K562 (cell line): ENCODE data around the gene HCRTR1.

Source experiments
- ELF4 ChIP-seq: fragments of 450-650 bp; formaldehyde crosslinking; IDR thresholded peaks from 2 replicates; pipeline ENCODE4 v1.4.0; 2022; ENCODE audit warnings: missing genetic modification characterization
- MXI1 ChIP-seq: IDR thresholded peaks from 2 replicates; pipeline ENCODE4 v1.6.1; 2011; ENCODE audit warnings: low read depth, mild to moderate bottlenecking, improper control_type of control experiment, low read length
- SAFB2 ChIP-seq: fragments of 200-400 bp; formaldehyde crosslinking; IDR thresholded peaks from 2 replicates; pipeline ENCODE4 v1.6.1; 2018; ENCODE audit warnings: borderline replicate concordance, low read length, low read depth, moderate library complexity; ENCODE audit not compliant: severe bottlenecking
- YBX1 ChIP-seq: fragments of 450-650 bp; IDR thresholded peaks from 2 replicates; pipeline ENCODE4 v1.7.1; 2016; ENCODE audit warnings: mild to moderate bottlenecking
- ZC3H11A ChIP-seq: IDR thresholded peaks from 2 replicates; pipeline ENCODE4 v1.6.1; 2012; ENCODE audit warnings: low read depth, low read length, improper control_type of control experiment
- TF ChIP-seq, protein P1 (sequence below): sonication (generic); IDR thresholded peaks from 2 replicates; pipeline ENCODE4 v1.6.1; 2016

DNA sequence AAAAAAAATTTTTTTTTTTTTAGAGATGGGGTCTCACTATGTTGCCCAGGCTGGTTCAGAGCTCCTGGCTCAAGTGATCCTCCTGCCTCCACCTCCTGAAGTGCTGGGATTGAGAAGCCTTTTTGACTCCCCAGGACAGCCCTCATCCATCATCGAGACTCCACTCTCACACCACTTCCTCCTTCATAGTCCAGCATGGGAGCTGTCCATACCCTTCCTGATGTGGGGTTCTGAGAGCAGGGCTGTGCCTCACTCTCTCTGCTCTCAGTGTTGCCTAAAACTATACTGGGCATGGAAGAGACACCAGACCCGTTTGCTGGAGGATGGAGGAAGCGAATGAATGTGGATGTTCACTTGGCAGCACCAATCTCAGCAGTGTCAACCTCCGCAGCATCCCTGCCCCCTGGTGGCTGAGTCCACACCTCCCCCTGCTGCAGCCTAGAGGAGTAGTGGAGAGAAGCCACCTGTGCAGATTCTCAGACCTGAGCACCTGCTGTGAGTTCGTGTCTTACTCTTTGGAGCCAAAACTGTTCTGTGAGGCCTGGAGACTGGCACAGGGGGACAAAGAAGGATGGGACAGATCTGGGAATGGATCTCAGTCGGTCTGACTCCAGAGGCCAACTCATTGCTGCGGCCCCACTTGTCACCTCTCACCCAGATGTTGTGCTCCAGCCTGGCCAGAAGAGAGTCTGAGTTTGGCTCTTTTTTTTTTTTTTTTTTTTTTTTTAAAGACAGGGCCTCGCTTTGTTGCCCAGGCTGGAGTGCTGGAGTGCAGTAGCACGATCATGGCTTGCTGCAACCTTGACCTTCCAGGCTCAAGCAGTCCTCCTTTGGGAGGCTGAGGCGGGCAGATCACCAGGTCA lies 23.5 kb upstream of the HCRTR1 start:
- TF ChIP-seq YBX1 (no peak), ELF4 (no peak), MXI1 (no peak), ZC3H11A (no peak), SAFB2 (no peak)
- TF ChIP-seq, protein P1, sequence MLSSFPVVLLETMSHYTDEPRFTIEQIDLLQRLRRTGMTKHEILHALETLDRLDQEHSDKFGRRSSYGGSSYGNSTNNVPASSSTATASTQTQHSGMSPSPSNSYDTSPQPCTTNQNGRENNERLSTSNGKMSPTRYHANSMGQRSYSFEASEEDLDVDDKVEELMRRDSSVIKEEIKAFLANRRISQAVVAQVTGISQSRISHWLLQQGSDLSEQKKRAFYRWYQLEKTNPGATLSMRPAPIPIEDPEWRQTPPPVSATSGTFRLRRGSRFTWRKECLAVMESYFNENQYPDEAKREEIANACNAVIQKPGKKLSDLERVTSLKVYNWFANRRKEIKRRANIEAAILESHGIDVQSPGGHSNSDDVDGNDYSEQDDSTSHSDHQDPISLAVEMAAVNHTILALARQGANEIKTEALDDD: no peak
